ENCODE measurements around the gene SPAAR.

SPAAR gene, protein sequence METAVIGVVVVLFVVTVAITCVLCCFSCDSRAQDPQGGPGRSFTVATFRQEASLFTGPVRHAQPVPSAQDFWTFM

DNA sequence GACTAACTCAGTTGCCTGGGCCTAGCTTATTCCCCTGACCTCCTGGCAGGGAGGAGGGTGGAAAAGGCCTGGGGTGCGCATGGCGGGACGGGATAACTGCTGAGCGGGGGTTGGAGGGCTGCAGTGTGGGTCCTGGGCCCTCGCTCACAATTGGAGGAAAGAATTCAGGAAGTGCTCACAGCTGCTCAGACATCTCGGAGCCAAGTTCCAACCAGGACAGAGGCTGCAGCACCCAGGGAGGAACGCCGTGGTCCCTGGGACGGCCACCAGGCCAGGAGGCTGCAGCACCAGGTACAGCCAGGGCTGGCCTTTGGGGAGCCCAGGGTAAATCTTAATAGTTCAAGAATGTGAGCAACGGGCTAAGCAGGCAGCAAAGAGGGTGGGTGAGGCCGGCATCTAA, at the start of gene SPAAR:
Gene SPAAR (plus strand): TSS at position 217 of the 400 bp plus-strand sequence. CDS start 974 bp downstream, outside the sequence.
- no peak for ATAC-seq
- TF ChIP-seq ARNTL (CRISPR knock-in tag; IDR thresholded peaks at IDR 0.05; ENCODE audit: borderline replicate concordance, low read depth) (no peak), CSDC2 (CRISPR knock-in tag; IDR thresholded peaks at IDR 0.05) (no peak), TOX (CRISPR knock-in tag; IDR thresholded peaks at IDR 0.05; ENCODE audit: borderline replicate concordance) (no peak), BACH2 (CRISPR knock-in tag; IDR thresholded peaks at IDR 0.05; ENCODE audit: borderline replicate concordance) (no peak)

DNA sequence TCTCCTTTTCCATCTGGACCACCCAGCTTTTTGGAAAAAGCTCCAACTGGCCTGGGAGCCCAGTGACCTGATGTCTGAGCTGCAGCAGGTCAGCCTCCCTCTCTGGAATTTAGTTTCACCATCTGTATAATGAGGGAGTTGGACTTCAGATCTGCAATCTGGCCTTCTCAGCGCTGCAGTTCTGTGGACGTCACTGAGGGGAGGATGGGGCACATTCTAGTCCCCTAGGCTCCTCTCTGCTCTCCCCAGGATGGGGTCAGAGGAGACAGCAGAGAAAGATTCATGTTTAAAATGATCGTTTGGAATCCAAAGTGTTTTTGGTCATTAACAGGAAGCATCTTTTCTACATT, 49.3 kb upstream of the SPAAR start:
- TF ChIP-seq CSRNP3 (CRISPR knock-in tag; IDR thresholded peaks at IDR 0.05) = no peak
- TF ChIP-seq ARNTL (CRISPR knock-in tag; IDR thresholded peaks at IDR 0.05; ENCODE audit: borderline replicate concordance, low read depth) = no peak
- TF ChIP-seq RARB (CRISPR knock-in tag; IDR thresholded peaks at IDR 0.05) = no peak
- no peak for TF ChIP-seq CSDC2 (CRISPR knock-in tag; IDR thresholded peaks at IDR 0.05)
- no peak for TF ChIP-seq ZC3H10 (CRISPR knock-in tag; IDR thresholded peaks at IDR 0.05)
- TF ChIP-seq, protein P1, sequence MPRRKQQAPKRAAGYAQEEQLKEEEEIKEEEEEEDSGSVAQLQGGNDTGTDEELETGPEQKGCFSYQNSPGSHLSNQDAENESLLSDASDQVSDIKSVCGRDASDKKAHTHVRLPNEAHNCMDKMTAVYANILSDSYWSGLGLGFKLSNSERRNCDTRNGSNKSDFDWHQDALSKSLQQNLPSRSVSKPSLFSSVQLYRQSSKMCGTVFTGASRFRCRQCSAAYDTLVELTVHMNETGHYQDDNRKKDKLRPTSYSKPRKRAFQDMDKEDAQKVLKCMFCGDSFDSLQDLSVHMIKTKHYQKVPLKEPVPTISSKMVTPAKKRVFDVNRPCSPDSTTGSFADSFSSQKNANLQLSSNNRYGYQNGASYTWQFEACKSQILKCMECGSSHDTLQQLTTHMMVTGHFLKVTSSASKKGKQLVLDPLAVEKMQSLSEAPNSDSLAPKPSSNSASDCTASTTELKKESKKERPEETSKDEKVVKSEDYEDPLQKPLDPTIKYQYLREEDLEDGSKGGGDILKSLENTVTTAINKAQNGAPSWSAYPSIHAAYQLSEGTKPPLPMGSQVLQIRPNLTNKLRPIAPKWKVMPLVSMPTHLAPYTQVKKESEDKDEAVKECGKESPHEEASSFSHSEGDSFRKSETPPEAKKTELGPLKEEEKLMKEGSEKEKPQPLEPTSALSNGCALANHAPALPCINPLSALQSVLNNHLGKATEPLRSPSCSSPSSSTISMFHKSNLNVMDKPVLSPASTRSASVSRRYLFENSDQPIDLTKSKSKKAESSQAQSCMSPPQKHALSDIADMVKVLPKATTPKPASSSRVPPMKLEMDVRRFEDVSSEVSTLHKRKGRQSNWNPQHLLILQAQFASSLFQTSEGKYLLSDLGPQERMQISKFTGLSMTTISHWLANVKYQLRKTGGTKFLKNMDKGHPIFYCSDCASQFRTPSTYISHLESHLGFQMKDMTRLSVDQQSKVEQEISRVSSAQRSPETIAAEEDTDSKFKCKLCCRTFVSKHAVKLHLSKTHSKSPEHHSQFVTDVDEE (CRISPR knock-in tag; IDR thresholded peaks at IDR 0.05) = no peak
- no peak for TF ChIP-seq ZNF70 (CRISPR knock-in tag; IDR thresholded peaks at IDR 0.05)
- no peak for TF ChIP-seq ZFP30 (CRISPR knock-in tag; IDR thresholded peaks at IDR 0.05)
- no peak for TF ChIP-seq POU6F1 (CRISPR knock-in tag; IDR thresholded peaks at IDR 0.05; ENCODE audit: borderline replicate concordance, low read depth)
- TF ChIP-seq SNAI2 (CRISPR knock-in tag; IDR thresholded peaks at IDR 0.05) = no peak
- no peak for TF ChIP-seq OSR1 (CRISPR knock-in tag; IDR thresholded peaks at IDR 0.05)
- TF ChIP-seq TCF4 (CRISPR knock-in tag; IDR thresholded peaks at IDR 0.05; ENCODE audit: borderline replicate concordance) = no peak
- TF ChIP-seq TOX (CRISPR knock-in tag; IDR thresholded peaks at IDR 0.05; ENCODE audit: borderline replicate concordance) = no peak
- ATAC-seq = no peak

- TF ChIP-seq GLIS3 (CRISPR knock-in tag; IDR thresholded peaks at IDR 0.05) (no peak), SNAI2 (CRISPR knock-in tag; IDR thresholded peaks at IDR 0.05) (no peak), ZFP30 (CRISPR knock-in tag; IDR thresholded peaks at IDR 0.05) (no peak), RARB (CRISPR knock-in tag; IDR thresholded peaks at IDR 0.05) (no peak), ZNF8 (CRISPR knock-in tag; IDR thresholded peaks at IDR 0.05) (no peak), ZNF70 (CRISPR knock-in tag; IDR thresholded peaks at IDR 0.05) (no peak), ZC3H10 (CRISPR knock-in tag; IDR thresholded peaks at IDR 0.05) (no peak), CSRNP3 (CRISPR knock-in tag; IDR thresholded peaks at IDR 0.05) (no peak), ZFP3 (CRISPR knock-in tag; IDR thresholded peaks at IDR 0.05) (no peak), POU6F1 (CRISPR knock-in tag; IDR thresholded peaks at IDR 0.05; ENCODE audit: borderline replicate concordance, low read depth) (no peak), TCF4 (CRISPR knock-in tag; IDR thresholded peaks at IDR 0.05; ENCODE audit: borderline replicate concordance) (no peak)
- TF ChIP-seq, protein P2, sequence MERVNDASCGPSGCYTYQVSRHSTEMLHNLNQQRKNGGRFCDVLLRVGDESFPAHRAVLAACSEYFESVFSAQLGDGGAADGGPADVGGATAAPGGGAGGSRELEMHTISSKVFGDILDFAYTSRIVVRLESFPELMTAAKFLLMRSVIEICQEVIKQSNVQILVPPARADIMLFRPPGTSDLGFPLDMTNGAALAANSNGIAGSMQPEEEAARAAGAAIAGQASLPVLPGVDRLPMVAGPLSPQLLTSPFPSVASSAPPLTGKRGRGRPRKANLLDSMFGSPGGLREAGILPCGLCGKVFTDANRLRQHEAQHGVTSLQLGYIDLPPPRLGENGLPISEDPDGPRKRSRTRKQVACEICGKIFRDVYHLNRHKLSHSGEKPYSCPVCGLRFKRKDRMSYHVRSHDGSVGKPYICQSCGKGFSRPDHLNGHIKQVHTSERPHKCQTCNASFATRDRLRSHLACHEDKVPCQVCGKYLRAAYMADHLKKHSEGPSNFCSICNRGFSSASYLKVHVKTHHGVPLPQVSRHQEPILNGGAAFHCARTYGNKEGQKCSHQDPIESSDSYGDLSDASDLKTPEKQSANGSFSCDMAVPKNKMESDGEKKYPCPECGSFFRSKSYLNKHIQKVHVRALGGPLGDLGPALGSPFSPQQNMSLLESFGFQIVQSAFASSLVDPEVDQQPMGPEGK (CRISPR knock-in tag; IDR thresholded peaks at IDR 0.05; ENCODE audit: borderline replicate concordance) = no peak
- TF ChIP-seq, protein P1 (CRISPR knock-in tag; IDR thresholded peaks at IDR 0.05) = no peak
- TF ChIP-seq, protein P3, sequence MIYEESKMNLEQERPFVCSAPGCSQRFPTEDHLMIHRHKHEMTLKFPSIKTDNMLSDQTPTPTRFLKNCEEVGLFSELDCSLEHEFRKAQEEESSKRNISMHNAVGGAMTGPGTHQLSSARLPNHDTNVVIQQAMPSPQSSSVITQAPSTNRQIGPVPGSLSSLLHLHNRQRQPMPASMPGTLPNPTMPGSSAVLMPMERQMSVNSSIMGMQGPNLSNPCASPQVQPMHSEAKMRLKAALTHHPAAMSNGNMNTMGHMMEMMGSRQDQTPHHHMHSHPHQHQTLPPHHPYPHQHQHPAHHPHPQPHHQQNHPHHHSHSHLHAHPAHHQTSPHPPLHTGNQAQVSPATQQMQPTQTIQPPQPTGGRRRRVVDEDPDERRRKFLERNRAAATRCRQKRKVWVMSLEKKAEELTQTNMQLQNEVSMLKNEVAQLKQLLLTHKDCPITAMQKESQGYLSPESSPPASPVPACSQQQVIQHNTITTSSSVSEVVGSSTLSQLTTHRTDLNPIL (CRISPR knock-in tag; IDR thresholded peaks at IDR 0.05; ENCODE audit: low read depth) = no peak
- ATAC-seq = no peak
Measured at GRCh38 chr9:35861161-35861897, 48.0 kb upstream of the SPAAR start.
